Suppressor macrophage treated with lipopolysaccharide for 4 hours (primary cell): Measurements from ENCODE around the gene KLC1.

ENCODE experiments used
- DNase-seq: peaks from one replicate; pipeline ENCODE4 v3.0.0-alpha.2; 2020

KLC1 gene

DNA sequence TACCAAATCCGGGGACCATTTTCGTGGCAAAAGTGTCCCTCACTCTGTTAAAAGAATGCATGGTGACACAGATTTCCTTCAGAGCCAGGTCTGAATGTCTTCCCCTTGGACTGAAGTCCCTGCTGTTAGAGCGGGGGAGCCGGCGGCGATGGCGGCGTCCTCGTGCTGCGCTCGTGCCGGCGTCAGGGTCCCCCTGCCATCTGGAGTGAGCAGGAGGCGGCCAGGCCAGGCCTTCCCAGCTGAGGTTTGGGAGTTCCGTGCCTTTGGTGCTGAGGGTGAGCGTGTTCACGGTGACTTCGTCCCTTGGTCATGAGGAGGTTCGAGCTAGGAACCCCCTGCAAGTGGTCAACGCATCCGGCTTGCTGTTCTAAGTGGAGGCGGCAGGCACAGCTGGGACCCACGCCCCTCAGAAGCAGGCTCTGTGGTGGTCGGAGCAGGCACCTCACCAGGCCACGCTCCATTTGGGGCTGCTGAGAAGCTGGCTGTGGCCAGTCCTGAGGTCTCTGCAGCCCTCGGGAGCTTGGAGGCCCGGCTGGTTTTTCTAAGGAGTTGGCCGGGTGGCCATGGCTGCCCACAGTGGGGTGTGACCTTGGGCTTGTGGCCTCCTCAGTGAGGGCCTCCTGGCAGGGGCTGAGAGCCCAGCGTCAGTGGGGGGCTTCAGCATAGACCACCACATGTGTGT lies 96.1 kb downstream of the KLC1 start:
- DNase-seq = no peak

GRCh38 chr14:103725739-103726395 lies 96.9 kb downstream of the KLC1 start:
- no peak for DNase-seq

GRCh38 chr14:103726474-103726873 lies 97.5 kb downstream of the KLC1 start:
- no peak for DNase-seq

DNA sequence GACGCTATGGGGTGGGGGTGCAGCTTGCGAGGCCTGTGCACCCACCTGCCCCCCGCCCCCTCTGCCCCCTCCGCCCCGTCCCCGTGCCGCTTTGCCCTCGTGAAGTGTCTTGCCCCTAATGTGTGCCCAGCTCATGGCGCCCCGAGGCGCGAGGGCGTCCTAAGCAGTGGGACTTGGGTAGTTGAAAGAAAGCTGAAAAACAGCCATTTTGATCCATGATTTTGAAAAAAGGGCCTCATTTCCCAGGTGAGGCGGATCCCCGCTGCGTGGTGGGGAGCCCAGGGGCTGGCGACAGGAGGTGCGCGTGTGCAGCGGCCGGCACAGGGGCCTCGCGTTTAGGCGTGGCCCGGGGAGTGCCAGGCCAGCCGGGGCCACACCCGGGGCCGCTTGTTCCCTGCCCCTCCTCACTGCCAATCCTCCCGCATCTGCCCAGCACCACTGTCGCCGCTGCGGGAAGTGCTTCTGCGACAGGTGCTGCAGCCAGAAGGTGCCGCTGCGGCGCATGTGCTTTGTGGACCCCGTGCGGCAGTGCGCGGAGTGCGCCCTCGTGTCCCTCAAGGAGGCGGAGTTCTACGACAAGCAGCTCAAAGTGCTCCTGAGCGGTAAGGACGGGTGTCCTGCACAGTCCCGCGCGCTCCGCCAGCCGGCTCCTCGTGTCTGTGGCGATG lies 98.4 kb downstream of the KLC1 start:
- DNase-seq = no peak

DNA sequence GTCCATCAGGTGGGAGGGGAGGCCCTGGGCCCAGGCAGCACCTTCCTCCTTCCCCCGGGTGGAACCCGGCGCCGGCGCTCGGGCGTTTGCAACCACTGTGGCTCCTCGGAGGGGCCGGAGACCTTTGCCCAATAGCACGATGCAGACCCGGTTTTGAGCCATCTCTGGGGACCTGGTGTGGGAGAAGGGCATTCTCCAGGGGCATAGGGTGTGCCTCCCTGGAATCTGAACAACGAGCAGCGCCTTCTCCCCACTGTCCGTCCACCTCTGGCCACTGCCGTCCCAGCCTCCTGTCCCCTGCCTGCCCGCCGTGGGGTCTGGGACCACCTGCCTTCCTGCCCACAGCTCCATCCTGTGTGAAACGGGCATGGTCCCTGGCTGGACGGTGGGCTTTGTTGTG lies 99.1 kb downstream of the KLC1 start:
- no peak for DNase-seq

DNA sequence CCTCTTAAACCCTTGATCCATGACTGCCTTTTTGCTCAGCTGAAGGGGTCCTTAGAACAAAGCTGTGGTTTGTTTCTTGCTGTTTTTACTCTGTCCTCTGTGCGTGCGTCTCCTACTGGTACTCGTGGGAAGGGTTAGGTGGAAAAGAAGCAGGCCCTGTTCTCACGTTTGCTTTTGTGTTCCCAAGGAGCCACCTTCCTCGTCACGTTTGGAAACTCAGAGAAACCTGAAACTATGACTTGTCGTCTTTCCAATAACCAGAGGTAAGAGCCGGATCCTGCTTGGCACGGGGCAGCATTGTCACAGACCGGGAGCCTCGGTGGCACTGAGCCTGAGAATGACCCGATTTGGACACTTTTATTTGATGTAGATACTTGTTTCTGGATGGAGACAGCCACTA lies 99.7 kb downstream of the KLC1 start:
- DNase-seq = no peak

GRCh38 chr14:103729496-103730448 lies 100.8 kb downstream of the KLC1 start:
- DNase-seq = no peak

DNA sequence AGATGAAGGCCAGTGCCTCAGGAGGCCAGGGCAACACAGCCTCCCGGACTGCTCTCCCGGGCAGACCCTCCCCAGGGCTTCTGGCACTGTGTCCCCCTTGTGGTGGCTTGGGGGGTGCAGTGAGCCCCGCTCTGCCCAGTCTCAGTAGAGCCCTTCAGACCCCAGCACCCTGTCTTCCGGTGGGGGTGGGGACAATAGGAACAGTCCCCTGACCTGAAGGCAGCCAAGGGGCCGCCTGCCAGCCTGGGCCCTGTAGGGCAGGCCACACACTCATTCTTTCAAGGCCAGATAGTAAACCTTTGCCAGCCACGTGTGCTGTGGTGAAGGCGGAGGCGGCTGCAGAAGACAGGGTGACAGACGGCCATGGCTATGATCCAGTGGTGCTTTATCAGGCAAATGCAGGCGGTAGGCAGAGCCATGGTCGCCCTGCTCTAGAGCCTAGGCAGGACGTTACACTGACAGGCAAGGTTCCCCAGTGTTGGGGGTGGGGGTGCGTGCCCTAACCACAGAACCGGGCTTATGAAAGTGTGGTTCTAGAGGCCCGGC lies 101.6 kb downstream of the KLC1 start:
- DNase-seq = no peak

DNA sequence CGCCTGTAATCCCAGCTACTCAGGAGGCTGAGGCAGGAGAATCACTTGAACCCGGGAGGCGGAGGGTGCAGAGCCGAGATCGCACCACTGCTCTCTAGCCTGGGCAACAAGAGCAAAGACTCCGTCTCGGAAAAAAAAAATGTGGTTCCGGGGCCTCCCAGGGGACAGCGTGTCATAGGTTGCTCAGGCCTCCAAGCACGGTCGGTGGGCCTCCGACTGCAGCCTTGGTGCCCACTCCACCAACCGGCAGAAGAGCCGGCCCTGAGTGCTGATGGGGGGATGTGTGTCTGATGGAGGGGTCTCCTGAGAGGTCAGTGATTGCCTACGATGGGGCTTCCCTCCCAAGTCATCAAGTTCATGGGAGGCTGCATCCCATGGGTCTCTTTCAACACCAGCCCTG lies 102.5 kb downstream of the KLC1 start:
- no peak for DNase-seq

DNA sequence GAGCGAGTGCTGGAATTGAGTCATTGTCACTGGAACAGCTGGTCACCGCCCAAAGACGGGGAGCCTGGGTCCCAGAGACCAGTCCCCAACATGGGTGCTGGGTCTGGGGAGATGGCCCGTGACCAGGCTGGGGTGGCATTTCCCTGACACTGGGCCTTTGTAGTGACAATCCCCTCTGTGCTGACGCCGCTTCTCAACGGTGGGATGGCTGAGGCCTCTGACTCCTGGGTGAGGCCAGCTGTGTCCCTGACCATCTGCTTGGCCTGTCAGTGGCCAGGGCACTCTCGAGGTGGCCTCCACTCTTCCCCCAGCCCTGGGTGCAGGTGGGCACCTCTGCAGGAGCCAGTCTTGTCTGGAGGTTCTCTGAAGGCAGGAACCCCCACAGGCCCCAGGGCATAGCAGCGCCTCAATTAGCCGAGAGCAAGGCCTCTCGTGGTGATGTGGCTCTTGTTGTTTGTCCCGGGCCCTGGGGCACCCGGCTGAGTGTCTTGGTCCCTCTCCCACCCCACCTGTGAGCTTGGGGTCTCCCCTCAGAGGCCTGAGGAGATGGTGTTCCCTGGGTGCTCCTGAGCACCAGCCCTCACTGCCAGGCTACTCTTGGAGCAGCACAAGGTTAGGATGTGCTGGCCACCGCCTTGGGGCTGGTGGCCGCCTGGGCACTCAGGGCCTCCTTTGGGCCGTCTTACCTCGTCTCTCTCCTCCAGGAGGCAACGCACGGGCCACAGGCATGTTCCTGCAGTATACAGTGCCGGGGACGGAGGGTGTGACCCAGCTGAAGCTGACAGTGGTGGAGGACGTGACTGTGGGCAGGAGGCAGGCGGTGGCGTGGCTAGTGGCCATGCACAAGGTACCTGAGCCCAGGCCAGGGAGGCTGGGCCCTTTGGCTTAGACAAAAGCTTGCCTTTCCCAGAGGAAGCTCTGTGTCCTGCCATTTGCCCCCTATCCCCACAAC lies 103.2 kb downstream of the KLC1 start:
- no peak for DNase-seq

DNA sequence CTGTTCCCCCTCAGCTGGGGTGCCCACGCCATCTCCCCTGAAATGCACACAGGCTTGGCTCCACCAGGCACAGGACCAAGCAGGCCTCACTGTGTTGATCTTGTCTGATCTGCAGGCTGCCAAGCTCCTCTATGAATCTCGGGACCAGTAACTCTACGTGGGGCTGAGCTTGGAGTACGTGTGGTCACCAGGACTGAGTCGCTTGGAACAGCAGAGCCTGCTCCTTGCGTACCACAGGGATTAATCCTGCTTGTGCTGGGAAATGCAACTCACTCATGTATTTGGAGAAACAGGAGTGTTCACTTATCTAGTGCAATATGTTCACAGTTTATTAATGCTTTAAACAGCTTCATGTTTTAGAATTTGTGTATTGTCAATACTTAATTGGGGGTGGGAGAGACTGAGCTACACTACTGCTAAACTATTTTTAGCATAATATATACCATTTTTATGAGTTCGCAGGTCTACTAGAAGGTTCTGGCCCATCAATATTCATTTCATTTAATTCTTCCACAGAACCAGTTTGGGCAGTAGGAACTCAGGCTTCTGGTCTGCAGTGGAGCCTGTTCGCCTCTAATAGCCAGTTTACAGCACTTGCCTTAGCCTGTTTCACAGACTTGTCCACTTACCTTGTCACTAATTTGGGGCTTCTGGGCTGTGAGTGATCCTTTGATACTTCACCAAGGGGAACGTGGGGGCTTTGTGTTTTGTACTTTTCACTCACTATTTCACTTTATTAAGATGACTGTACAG lies 104.0 kb downstream of the KLC1 start:
- no peak for DNase-seq

DNA sequence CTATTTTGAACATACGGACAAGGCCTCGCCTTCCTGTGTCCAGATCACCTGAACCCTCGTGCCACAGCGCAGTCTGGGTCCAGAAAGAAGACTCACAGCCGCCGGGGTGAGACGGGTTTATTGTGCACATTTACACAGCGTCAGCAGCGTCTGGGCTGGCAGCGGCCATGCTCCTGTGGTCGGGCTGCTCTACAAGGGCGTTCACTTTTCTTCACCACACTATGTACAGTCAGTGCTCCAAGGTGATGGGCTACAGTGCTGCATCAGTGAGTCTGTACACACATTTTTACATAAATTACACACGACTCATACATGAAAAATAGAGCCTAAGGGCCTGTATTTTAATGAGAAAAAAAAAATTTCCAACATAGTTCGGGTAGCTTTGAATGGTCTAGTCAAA lies 104.6 kb downstream of the KLC1 start:
- no peak for DNase-seq

- no peak for DNase-seq
Observed at GRCh38 chr14:103734081-103734888, 105.3 kb downstream of the KLC1 start.

DNA sequence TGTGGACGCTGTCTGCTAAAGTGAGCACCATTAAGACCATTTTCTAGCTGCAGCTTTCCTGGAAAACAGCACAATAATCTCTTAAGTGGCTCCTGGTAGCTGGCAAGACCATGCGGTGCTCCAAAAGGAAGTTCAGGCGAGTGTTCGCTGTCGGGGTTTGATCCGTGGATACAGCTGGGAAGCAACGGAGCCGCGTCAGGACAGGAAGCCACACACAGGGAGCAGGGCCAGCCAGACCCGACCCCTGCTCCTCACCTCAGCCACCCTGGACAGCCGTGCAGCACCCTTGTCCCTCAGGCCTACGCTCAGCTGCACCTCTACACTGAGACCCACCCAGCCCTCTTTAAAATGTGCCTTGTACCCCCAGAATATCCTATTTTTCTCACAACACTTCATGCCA lies 106.0 kb downstream of the KLC1 start:
- no peak for DNase-seq

- DNase-seq = no peak
Observed at GRCh38 chr14:103735439-103735814, 106.4 kb downstream of the KLC1 start.

DNA sequence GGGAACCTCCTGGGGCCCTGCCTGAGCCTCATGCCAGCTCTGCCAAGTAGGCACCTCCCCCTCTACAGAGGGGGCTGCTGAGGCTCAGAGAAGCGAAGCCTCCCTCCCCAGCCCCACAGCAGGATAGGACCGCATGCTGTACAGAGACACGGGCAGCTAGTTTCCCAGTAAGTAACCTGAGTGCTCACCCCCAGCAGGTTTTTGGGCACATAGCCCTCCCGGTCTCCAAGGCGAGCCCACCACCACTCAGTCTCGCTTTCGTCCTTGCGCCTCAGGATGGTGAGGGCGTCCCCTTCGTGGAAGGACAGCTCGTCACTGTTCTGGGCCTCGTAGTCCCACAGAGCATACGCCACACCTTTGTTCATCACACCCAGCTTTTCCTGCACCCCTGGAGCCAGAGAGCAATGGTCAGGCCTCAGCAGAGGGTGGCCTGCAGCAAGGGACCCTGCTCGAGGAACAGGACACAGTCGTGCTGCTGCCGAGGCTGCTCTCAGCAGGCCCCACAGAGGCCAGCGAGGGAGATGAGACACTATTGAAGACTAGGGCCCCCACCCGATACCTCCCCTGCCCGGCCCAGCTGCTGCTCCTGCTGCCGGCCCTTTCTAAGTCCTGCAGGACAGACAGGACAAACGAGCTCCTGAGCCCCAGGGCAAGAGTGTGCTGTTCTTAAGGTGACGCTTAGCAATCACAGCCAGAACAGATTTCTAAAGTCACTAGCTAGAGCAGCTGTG lies 107.0 kb downstream of the KLC1 start:
- DNase-seq = no peak

- no peak for DNase-seq
Observed at GRCh38 chr14:103736546-103737431, 107.8 kb downstream of the KLC1 start.

DNA sequence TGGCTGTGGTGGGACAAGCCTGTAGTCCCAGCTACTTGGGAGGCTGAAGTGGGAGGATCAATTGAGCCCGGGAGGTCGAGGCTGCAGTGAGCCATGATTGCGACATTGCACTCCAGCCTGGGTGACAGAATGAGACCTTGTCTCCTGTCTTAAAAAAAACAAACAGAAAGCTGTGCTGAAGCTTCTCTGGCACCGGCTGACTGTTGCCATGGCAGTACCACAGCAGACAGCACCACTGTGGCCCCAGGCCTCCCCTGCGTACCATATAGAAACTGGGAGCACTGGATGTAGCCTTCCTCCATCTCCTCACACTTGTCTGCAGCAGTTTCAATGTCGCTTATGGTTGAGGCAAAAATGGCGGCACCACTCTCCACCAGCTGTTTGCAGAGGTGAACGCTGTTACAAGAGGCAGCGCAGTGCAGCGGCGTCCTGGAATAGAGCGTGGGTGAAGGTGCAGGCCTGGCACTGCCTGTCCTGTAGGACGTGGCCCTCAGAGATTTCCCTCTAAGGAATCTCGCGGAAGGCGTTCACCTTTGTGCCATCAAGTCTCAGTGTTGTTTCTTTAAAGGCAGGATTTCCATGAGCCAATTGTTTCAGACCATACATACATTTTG lies 108.5 kb downstream of the KLC1 start:
- no peak for DNase-seq
